H1 (cell line): ENCODE measurements around the gene WWC1. TPM values are rescaled to one million over a fixed set of nuclear protein-coding genes. Genes with fewer than 3 reads are reported as not detected.

Experiments used
- BACH1 ChIP-seq: IDR thresholded peaks from 2 replicates; pipeline ENCODE4 v1.6.1; 2012; ENCODE audit warnings: low read length, improper control_type of control experiment
- CHD1 ChIP-seq: IDR thresholded peaks from 2 replicates; pipeline ENCODE4 v1.6.1; 2012; ENCODE audit warnings: low read depth, low read length, improper control_type of control experiment
- SP4 ChIP-seq: IDR thresholded peaks from 2 replicates; pipeline ENCODE4 v1.6.1; 2012; ENCODE audit warnings: low read length, inconsistent platforms
- polyA plus RNA-seq, 7 experiments: library from polyadenylated mRNA; depleted of rRNA in 3 of 7; stranded (reverse) in 5 of 7; unstranded in 2 of 7; fragments of >200 nt in 5 of 7; fragments of 200-250 nt in 2 of 7; gene quantifications; 1 replicate in 5 of 7; 2 replicates in 1 of 7; 4 replicates in 1 of 7; pipeline versions ENCODE4 v1.2.1 to v1.2.3, GENCODE V29; 2011 to 2013; ENCODE audit warnings: missing spikeins in 2 of 7, mixed read lengths in 2 of 7
- total RNA-seq: library from RNA; stranded (reverse); fragmentation: NEBNext Ultra II Directional; extraction: Animal tissue kit (Norgen Biotek cat#: 25700); gene quantifications from 2 replicates; pipeline ENCODE4 v1.2.1, GENCODE V29; 2021

The WWC1 gene
- total and polyA plus RNA-seq, 2 of the 8 experiments (the other 6 are each of a cell fraction or from before 2014, with no cell fraction given), result 16.4 to 41.1 TPM

DNA sequence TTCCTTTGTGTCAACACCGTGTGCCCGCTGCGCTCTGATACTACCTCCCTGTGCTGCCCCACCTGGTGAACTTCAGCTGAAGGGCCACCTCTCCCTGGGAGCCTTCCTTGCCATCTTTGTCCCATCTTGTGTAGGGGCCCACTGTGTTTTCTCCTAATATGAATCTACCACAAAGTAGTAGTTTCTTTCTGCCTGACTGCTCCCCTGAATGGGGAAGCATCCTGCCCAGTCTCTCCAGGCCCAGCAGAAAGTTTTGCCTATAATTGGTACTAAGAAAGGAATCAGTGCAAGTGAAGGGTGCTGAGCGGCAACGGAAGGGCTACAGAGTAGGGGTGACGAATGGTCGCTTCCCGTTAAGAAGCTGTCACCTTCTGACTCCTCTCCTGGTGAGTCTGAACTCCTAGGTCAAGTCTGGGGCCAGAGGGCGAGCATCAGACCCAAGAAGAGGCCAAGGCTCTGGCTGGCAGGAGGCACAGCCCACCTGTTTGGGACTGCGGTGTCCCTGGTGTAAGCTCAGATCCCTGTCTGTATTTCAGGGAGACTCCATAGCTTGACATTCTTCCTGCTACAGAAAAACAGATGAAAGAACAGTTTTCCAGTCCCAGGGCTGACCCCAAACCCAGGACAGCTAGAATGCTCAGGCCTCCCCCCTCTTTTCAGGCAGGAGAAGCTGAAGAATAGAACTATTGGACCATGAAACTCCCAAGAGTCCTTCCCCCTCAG is 24.1 kb downstream of the WWC1 start (continued):
- no peak for TF ChIP-seq CHD1
- TF ChIP-seq SP4, result no peak
- no peak for TF ChIP-seq BACH1
